CD14-positive monocyte (primary cell): ENCODE results near the gene CENATAC. TPM values are rescaled to one million over a fixed set of nuclear protein-coding genes. Genes with fewer than 3 reads are reported as not detected.

Source experiments
- DNase-seq, 3 donors: peaks; one replicate each; pipeline ENCODE4 v3.0.0-alpha.2; 2011 to 2022
- H2AFZ ChIP-seq: 2 replicates; pipeline ENCODE4 v1.6.0; 2012; ENCODE audit warnings: mild to moderate bottlenecking, low read depth, low read length, inconsistent platforms; ENCODE audit not compliant: insufficient read depth, poor library complexity, severe bottlenecking
- H3K27ac ChIP-seq, 2 donors: 1 replicate in 1 of 2; 2 replicates in 1 of 2; pipeline ENCODE4 v1.5.1; 2012 to 2013; ENCODE audit warnings: low read length in 2 of 2, control low read depth in 1 of 2, inconsistent platforms in 1 of 2, low read depth in 1 of 2, mild to moderate bottlenecking in 1 of 2
- H3K27me3 ChIP-seq, 2 donors: one replicate each; pipeline versions ENCODE4 v1.6.0 to v1.6.1; 2011 to 2013; ENCODE audit warnings: low read length in 2 of 2; ENCODE audit not compliant: control insufficient read depth in 2 of 2, insufficient read depth in 2 of 2
- H3K36me3 ChIP-seq, 2 donors: replicated peaks in 1 of 2; 1 replicate in 1 of 2; 2 replicates in 1 of 2; pipeline versions ENCODE4 v1.5.1 to v1.6.1; 2012 to 2013; ENCODE audit warnings: low read length in 2 of 2, control low read depth in 1 of 2, inconsistent platforms in 1 of 2, mild to moderate bottlenecking in 1 of 2; ENCODE audit not compliant: insufficient read depth in 2 of 2, control insufficient read depth in 1 of 2
- H3K4me1 ChIP-seq, 2 donors: 1 replicate in 1 of 2; 2 replicates in 1 of 2; pipeline versions ENCODE4 v1.5.1 to v1.6.1; 2012 to 2013; ENCODE audit warnings: low read length in 2 of 2, control low read depth in 1 of 2, inconsistent platforms in 1 of 2, mild to moderate bottlenecking in 1 of 2, moderate library complexity in 1 of 2; ENCODE audit not compliant: insufficient read depth in 2 of 2, control insufficient read depth in 1 of 2
- H3K4me2 ChIP-seq: replicated peaks from 2 replicates; pipeline ENCODE3; 2012; ENCODE audit warnings: low read length, moderate library complexity, mild to moderate bottlenecking; ENCODE audit not compliant: poor library complexity, severe bottlenecking; ENCODE audit errors: extremely low read depth
- H3K4me3 ChIP-seq, 3 experiments: fragments of 200-600 bp in 1 of 3; sonication (generic) in 1 of 3; replicated peaks in 1 of 3; 1 replicate in 2 of 3; 2 replicates in 1 of 3; pipeline ENCODE4 v1.5.1; 2011 to 2013; ENCODE audit warnings: low read length in 3 of 3, mild to moderate bottlenecking in 3 of 3, control low read depth in 2 of 3, low read depth in 2 of 3, inconsistent platforms in 1 of 3, moderate library complexity in 1 of 3
- H3K79me2 ChIP-seq: 2 replicates; pipeline ENCODE4 v1.6.0; 2012; ENCODE audit warnings: mild to moderate bottlenecking, control low read depth, inconsistent platforms, low read length, moderate library complexity; ENCODE audit not compliant: insufficient read depth
- H3K9ac ChIP-seq: 2 replicates; pipeline ENCODE4 v1.6.0; 2017; ENCODE audit warnings: low read length, mild to moderate bottlenecking; ENCODE audit not compliant: insufficient read depth, poor library complexity, severe bottlenecking
- H3K9me3 ChIP-seq, 2 donors: replicated peaks in 1 of 2; 1 replicate in 1 of 2; 2 replicates in 1 of 2; pipeline versions ENCODE4 v1.5.1 to v1.6.1; 2012 to 2013; ENCODE audit warnings: low read length in 2 of 2, control low read depth in 1 of 2; ENCODE audit not compliant: control insufficient read depth in 1 of 2, insufficient read depth in 1 of 2
- H4K20me1 ChIP-seq: 2 replicates; pipeline ENCODE4 v1.6.0; 2012; ENCODE audit warnings: mild to moderate bottlenecking, low read length, control low read depth, moderate library complexity; ENCODE audit not compliant: insufficient read depth
- H3K27ac Mint-ChIP-seq, 7 donors: one replicate each; pipeline ENCODE4 v1.8.0; 2020; ENCODE audit warnings: mild to moderate bottlenecking in 7 of 7, mixed read lengths in 7 of 7, moderate library complexity in 6 of 7, inconsistent platforms in 2 of 7
- H3K27me3 Mint-ChIP-seq, 3 donors: one replicate each; pipeline ENCODE4 v1.8.0; 2021 to 2022; ENCODE audit warnings: low read depth in 3 of 3, mild to moderate bottlenecking in 3 of 3, mixed read lengths in 3 of 3, moderate library complexity in 3 of 3, inconsistent platforms in 1 of 3
- H3K36me3 Mint-ChIP-seq, 2 donors: one replicate each; pipeline ENCODE4 v1.8.0; 2020; ENCODE audit warnings: mixed read lengths in 2 of 2, inconsistent platforms in 1 of 2, mild to moderate bottlenecking in 1 of 2
- H3K4me1 Mint-ChIP-seq: one replicate; pipeline ENCODE4 v1.8.0; 2020; ENCODE audit warnings: mild to moderate bottlenecking, mixed read lengths
- H3K4me3 Mint-ChIP-seq, 2 donors: one replicate each; pipeline ENCODE4 v1.8.0; 2020; ENCODE audit warnings: mild to moderate bottlenecking in 2 of 2, mixed read lengths in 2 of 2, moderate library complexity in 1 of 2
- H3K9me3 Mint-ChIP-seq, 7 donors: one replicate each; pipeline ENCODE4 v1.8.0; 2020 to 2022; ENCODE audit warnings: mixed read lengths in 7 of 7, mild to moderate bottlenecking in 6 of 7, moderate library complexity in 6 of 7, inconsistent platforms in 2 of 7
- CTCF ChIP-seq: fragments of 200-600 bp; IDR thresholded peaks from one replicate; pipeline ENCODE4 v1.8.0; 2022; ENCODE audit warnings: antibody characterized with exemption, mild to moderate bottlenecking
- WGBS: methylation state at CpG from one replicate; pipeline ENCODE4 v1.1.5; 2013; ENCODE audit warnings: missing lambda C conversion rate; ENCODE audit not compliant: insufficient coverage; 5-methylcytosine and 5-hydroxymethylcytosine counted together
- intact Hi-C, 2 donors: fragments of 100-400 bp; cut with micrococcal nuclease; formaldehyde crosslinking; loops; one replicate each; pipeline versions ENCODE4 v1.15.0 to v1.15.1; 2023
- polyA plus RNA-seq, 3 donors: library from polyadenylated mRNA; depleted of rRNA in 1 of 3; unstranded in 2 of 3; stranded (reverse) in 1 of 3; fragments of 300-500 nt in 2 of 3; fragments of >200 nt in 1 of 3; fragmentation: Illumina TruSeq in 2 of 3; gene quantifications; 1 replicate in 2 of 3; 2 replicates in 1 of 3; pipeline ENCODE4 v1.2.3, GENCODE V29; 2012 to 2021

CENATAC gene
- polyA plus RNA-seq, 3 donors: 2.7 to 47.8 (median 4.1) TPM

- peaks cover 3% of the 10 kb centered on the region for H4K20me1 ChIP-seq
- no peaks in the 10 kb centered on the region for H3K9me3 ChIP-seq
- intact Hi-C loops: no loop called here
- H3K27ac ChIP-seq: peak overlapping the region in 1 of 2 donors; percentile 37
- no peak for TF ChIP-seq CTCF
- H2AFZ ChIP-seq: no peak overlapping the region
- peaks cover 53% of the 10 kb centered on the region for H3K79me2 ChIP-seq
- H3K4me1 ChIP-seq: peaks cover 21 to 31% of the 10 kb centered on the region in 2 donors
- H3K27me3 ChIP-seq: no peaks in the 10 kb centered on the region
- H3K4me1 Mint-ChIP-seq: peaks cover 20% of the 10 kb centered on the region
- no peak for DNase-seq
- peaks cover 43 to 65% of the 10 kb centered on the region in 2 donors for H3K36me3 Mint-ChIP-seq
- no peak overlapping the region for H3K4me2 ChIP-seq
- no peak overlapping the region for H3K4me3 Mint-ChIP-seq
- no peak overlapping the region for H3K9ac ChIP-seq
- peaks cover 45 to 63% of the 10 kb centered on the region in 2 donors for H3K36me3 ChIP-seq
- peak overlapping the region in 3 of 7 donors; percentile 18 to 53 (median 46) for H3K27ac Mint-ChIP-seq
- H3K9me3 Mint-ChIP-seq: no peaks in the 10 kb centered on the region
- H3K4me3 ChIP-seq: no peak overlapping the region
- WGBS: 93% methylated on average over 3 of the region's 5 CpGs
- peaks cover 0 to 1% (median 0%) of the 10 kb centered on the region in 3 donors for H3K27me3 Mint-ChIP-seq
These were observed 23.7 kb downstream of the CENATAC start for GRCh38 chr11:119021631-119022030.

- Mint-ChIP-seq H3K36me3 (peaks cover 47 to 68% of the 10 kb centered on the region in 2 donors), H3K4me1 (peaks cover 14% of the 10 kb centered on the region), H3K4me3 (no peak overlapping the region), H3K27me3 (peaks cover 0 to 1% (median 0%) of the 10 kb centered on the region in 3 donors), H3K27ac (peak overlapping the region in 1 of 7 donors; percentile 7), H3K9me3 (no peaks in the 10 kb centered on the region)
- H3K4me2 ChIP-seq: no peak overlapping the region
- H2AFZ ChIP-seq: no peak overlapping the region
- peak overlapping the region in 1 of 2 donors; percentile 31 for H3K27ac ChIP-seq
- peaks cover 38% of the 10 kb centered on the region for H3K79me2 ChIP-seq
- no peaks in the 10 kb centered on the region for H3K27me3 ChIP-seq
- no peak for TF ChIP-seq CTCF
- intact Hi-C loops: no loop called here
- no peak overlapping the region for H3K4me3 ChIP-seq
- peaks cover 43 to 62% of the 10 kb centered on the region in 2 donors for H3K36me3 ChIP-seq
- peaks cover 3% of the 10 kb centered on the region for H4K20me1 ChIP-seq
- DNase-seq: no peak
- no peaks in the 10 kb centered on the region for H3K9me3 ChIP-seq
- peaks cover 12 to 18% of the 10 kb centered on the region in 2 donors for H3K4me1 ChIP-seq
- H3K9ac ChIP-seq: no peak overlapping the region
These were observed 25.8 kb downstream of the CENATAC start for GRCh38 chr11:119023741-119024140.
